GM12874 (cell line): ENCODE data around the gene ANO6.

Experiments
- CTCF ChIP-seq: IDR thresholded peaks from 2 replicates; pipeline ENCODE4 v1.5.1; 2011; ENCODE audit warnings: low read depth, mild to moderate bottlenecking, control low read depth, low read length, moderate library complexity; ENCODE audit not compliant: insufficient read depth

ANO6 gene

GRCh38 chr12:45348986-45349385 lies 133.1 kb downstream of the ANO6 start:
- TF ChIP-seq CTCF, result no peak

- TF ChIP-seq CTCF, result no peak
Measured at GRCh38 chr12:45349916-45350315, 134.0 kb downstream of the ANO6 start.

GRCh38 chr12:45350861-45351260 lies 135.0 kb downstream of the ANO6 start:
- no peak for TF ChIP-seq CTCF

GRCh38 chr12:45351921-45352670 lies 136.2 kb downstream of the ANO6 start:
- TF ChIP-seq CTCF, result no peak

- no peak for TF ChIP-seq CTCF
Measured at GRCh38 chr12:45353944-45354343, 138.0 kb downstream of the ANO6 start.

GRCh38 chr12:45354399-45354798 lies 138.5 kb downstream of the ANO6 start:
- no peak for TF ChIP-seq CTCF

GRCh38 chr12:45355730-45356129 lies 139.8 kb downstream of the ANO6 start:
- TF ChIP-seq CTCF, result no peak
